ENCODE data around the gene SRGN.

- TF ChIP-seq CTCF (IDR thresholded peaks at IDR 0.05) (no peak), POLR2A (IDR thresholded peaks at IDR 0.05) (no peak)
Measured at GRCh38 chr10:69107699-69108098, 19.8 kb downstream of the SRGN start.

Data from Peyer's patch (tissue), 4 donors.